Activated CD8-positive, alpha-beta memory T cell treated with anti-CD3 and anti-CD28 coated beads for 36 hours (primary cell): Measurements from ENCODE around the gene FBN1. TPM values are rescaled to one million over a fixed set of nuclear protein-coding genes. Genes with fewer than 3 reads are reported as not detected.

Source experiments
- CTCF ChIA-PET: fragments of 350-600 bp; sonication (Branson Sonifier 250); formaldehyde crosslinking; loops from one replicate; lab custom pipeline; 2021; ENCODE audit warnings: antibody characterized with exemption; lab: Charles Lee
- POLR2A ChIA-PET: fragments of 350-600 bp; sonication (Branson Sonifier 250); formaldehyde crosslinking; loops from one replicate; lab custom pipeline; 2021; ENCODE audit warnings: antibody characterized with exemption; lab: Charles Lee
- total RNA-seq, 2 experiments: library from RNA; stranded (reverse); gene quantifications; one replicate each; pipeline ENCODE4 v1.2.3, GENCODE V29; 2021

The FBN1 gene
- total RNA-seq = under 1 TPM; 0.13 to 0.40 TPM

GRCh38 chr15:48645558-48646330 is at the start of gene FBN1:
FBN1 (minus strand) TSS chr15:48645709; CDS start chr15:48644769, 940 bp downstream.
- ChIA-PET POLR2A (no interaction called here), CTCF (interaction anchor here (0.5 kb wide), 1 partner anchor 294 kb away, joined by 3 read pairs; no protein-coding TSS in a partner anchor)

DNA sequence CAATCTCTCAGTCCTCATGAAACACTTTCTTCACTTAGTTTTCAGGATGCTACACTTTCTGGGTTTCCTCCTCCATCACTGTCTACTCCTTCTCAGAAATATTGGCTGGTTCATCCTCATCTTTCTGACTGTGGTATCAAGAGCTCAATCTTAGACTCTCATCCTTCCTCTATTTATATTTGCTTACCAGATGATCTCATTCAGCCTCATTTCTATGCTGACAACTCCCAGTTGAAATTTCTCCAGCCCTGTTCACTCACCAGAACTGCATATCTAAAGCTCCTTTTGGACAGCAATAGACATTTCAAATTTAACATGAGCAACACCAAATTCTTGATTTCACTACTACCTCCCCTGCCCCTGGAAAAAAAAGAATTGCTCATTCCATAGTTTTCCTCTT is 48.0 kb upstream of the FBN1 start:
- ChIA-PET POLR2A (no interaction called here), CTCF (no interaction called here)

DNA sequence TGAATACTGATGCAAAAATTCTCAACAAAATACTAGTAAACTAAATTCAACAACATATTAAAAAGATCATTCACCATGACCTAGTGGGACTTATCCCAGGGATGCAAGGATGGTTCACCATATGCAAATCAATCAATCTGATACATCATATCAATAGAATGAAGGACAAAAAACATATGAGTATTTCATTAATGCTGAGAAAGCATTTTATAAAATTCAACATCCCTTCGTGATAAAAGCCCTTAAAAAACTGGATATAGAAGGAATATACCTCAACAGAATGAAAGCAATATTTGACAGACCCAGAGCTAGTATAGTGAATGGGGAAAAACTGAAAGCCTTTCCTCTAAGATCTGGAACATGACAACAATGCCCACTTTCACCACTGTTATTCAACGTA is 43.0 kb upstream of the FBN1 start:
- POLR2A ChIA-PET = no interaction called here
- CTCF ChIA-PET = no interaction called here

GRCh38 chr15:48683991-48684765 is 38.7 kb upstream of the FBN1 start:
- POLR2A ChIA-PET = no interaction called here
- CTCF ChIA-PET = no interaction called here

DNA sequence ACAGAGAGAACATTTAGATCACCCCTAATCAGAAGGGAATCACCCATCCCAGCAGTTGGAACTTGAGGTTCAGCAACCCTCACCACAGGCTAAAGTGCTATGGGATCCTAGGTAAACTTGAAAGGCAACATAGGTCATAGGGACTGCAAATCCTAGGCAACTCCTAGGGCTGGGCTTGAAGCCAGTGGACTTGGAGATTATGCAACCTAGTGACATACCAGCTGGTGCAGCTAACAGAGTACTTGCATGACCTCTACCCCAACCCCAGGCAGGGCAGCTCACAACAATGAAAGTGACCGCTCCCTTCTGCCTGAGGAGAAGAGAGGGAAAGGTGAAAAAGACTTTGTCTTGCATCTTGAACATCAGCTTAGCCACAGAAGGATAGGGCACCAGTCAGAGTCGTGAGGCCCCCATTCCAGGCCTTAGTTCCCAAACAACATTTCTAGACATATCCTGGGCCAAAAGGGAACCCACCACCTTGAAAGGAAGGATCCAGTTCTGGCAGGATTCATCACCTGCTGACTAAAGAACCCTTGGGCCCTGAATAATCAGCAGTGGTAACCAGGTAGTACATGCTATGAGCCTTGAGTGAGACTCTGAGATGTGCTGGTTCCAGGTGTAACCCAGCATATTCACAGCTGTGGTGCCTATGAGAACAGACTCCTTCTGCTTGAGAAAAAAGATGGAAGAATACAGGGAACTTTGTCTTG is 37.6 kb upstream of the FBN1 start:
- POLR2A ChIA-PET = no interaction called here
- CTCF ChIA-PET = no interaction called here

- ChIA-PET CTCF (no interaction called here), POLR2A (no interaction called here)
Observed at GRCh38 chr15:48681353-48681752, 35.8 kb upstream of the FBN1 start.

- ChIA-PET CTCF (no interaction called here), POLR2A (interaction anchor here (0.6 kb wide), 1 partner anchor 150 kb away, joined by 3 read pairs; no protein-coding TSS in a partner anchor)
Observed at GRCh38 chr15:48680841-48681240, 35.3 kb upstream of the FBN1 start.

- CTCF ChIA-PET = no interaction called here
- POLR2A ChIA-PET = interaction anchor here (0.6 kb wide), 1 partner anchor 151 kb away, joined by 3 read pairs; no protein-coding TSS in a partner anchor
Observed at GRCh38 chr15:48679952-48680351, 34.4 kb upstream of the FBN1 start.

DNA sequence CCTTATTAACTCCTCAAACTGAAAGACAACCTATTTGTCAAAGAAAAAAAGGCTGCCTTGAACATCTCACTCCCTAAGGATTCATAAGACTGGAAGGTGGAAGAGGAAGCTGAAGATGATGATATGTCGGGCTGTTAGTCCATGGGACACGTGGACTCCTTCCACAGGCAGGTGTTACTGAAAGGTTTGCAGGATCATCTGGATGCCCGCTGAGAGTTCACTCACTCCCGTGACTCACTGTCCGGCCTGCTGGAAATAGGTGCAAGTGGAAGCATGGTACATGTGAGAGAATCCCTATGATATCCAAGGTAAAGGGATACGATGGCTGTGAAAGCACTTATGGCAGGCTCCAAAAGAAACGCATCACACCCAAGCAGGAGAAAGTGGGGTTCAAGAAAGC is 33.3 kb upstream of the FBN1 start:
- CTCF ChIA-PET = no interaction called here

DNA sequence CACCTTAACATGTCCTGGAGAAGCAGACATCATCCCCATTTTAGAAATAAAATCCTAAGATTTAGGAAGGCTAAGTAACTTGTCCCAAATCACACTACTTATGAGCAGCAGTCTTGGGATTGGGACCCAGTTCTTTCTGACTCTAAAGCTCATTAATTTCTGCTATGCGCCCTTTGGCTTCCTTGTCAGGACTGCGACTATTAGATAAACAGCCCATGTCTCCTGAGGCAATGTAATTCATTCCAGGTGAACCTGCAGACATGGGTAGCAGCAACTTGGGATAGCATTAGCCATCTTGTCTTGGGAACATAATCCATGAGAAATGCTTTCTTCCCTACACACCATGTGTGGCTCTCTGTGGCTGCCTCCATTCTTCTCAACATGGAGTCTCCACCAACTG is 32.3 kb upstream of the FBN1 start:
- CTCF ChIA-PET = no interaction called here
- POLR2A ChIA-PET = no interaction called here

More for the DNA sequence above, 33.3 kb upstream of the FBN1 start:
- POLR2A ChIA-PET = no interaction called here

DNA sequence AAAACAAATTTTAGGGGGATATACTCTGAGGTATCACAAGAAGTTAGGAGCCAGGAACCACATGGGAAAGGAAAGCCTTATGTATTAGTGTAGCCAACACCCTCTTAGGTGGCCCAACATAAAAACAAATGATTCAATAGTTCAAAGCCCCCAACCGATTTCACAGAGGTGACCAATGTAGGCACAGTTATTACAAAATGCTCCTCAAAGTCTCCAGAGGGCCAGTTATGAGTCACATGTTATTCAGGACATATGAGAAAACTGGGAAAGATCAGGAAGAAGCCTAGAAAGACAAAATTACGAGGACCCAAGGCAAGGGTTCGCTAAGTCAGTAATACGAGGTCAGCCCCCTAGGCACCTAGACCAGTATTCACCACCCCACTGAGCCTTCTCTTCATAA is 29.9 kb upstream of the FBN1 start:
- CTCF ChIA-PET = no interaction called here
- POLR2A ChIA-PET = no interaction called here

DNA sequence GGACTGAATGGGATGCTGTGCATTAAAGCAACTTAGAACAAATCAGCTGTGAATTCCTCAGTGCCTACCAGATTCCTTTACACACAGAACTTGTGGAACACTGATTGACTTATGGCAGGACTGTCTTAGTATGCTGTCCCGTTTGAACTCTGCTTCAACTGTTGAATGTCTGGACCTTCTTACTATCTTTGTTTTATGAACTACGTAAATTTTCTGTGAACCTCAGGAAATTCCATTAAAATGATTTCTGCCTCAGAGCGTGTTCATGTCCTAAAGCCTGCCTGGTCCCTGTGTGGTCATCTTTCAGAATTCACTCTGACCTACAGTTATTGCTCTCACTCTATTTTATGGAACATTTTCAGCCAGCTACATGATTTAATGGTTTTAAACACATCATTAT is 29.4 kb upstream of the FBN1 start:
- ChIA-PET POLR2A (no interaction called here), CTCF (no interaction called here)

- ChIA-PET POLR2A (no interaction called here), CTCF (no interaction called here)
Observed at GRCh38 chr15:48672206-48672605, 26.7 kb upstream of the FBN1 start.

DNA sequence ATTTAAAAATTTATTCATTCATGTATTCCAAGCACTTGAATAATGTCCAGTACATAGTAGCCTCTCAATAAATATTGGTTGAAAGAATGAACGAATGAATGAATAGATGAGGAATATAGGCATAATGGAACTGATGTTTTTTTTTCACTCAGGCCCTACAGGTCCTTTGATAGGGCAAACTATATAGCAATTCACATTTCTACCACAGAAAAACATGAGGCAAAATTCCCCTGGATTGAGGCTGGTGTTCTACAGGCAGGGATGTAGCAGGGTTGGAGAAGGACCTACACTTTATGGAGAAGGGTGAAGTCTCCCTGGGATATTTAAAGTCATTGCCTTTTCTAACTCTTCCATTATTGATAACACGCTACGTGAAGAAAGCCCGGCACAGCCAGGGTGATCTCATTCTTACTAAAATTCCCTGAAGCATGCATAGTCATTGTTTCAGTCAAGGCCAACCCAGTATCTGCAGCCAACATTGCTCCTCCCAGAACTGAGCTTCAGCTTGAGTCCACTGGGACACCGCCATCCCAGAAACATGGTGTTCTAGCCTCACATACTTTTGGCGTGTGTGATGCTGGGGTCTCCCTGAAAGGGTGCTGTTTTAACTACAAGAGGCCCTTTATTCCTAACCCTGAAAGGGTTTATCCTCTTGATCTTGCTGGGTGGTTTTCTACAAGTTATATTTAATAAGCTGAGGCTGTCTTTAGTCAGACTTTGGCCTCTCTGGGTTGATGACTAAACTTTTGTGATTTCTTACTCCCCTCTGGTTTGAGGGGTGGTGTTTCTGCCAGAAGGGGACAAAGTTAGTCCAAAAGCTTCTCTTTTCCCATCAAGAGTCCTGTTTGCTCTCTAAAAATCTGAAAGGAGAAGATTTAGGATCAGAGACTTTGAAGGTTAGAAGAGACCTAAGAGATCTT is 25.9 kb upstream of the FBN1 start:
- CTCF ChIA-PET = no interaction called here
- POLR2A ChIA-PET = no interaction called here

- CTCF ChIA-PET = no interaction called here
- POLR2A ChIA-PET = no interaction called here
Observed at GRCh38 chr15:48667701-48668100, 22.2 kb upstream of the FBN1 start.

- ChIA-PET CTCF (no interaction called here), POLR2A (no interaction called here)
Observed at GRCh38 chr15:48664436-48664835, 18.9 kb upstream of the FBN1 start.

GRCh38 chr15:48657950-48658591 is 12.6 kb upstream of the FBN1 start:
- ChIA-PET POLR2A (no interaction called here), CTCF (no interaction called here)

DNA sequence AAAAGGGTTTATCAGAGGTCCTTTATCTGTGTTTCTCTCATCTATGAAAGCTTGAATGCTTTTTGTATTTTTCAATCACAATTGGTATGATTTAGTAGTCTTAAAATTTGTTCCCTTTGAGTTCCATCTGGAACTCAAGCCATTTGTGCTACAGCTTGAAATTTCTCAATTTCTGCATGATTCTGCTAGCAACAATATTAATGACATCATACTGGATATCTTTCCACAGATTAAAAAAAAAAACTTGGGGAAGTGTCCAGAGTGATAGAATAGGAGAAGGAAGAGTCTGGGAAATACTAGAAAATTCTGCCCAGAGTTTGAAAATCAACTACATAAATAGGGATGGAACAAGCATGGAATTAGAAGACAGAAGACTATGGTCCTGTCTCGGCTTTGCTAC is 9.3 kb upstream of the FBN1 start:
- ChIA-PET CTCF (no interaction called here), POLR2A (no interaction called here)
